RWPE2 (cell line): Measurements from ENCODE around the gene DUSP23.

Experiments used
- ATAC-seq: fragments of 200-7000 bp; cut with Tn5 transposase; 3 replicates; pipeline ENCODE4 v1.9.1; 2021; ENCODE audit warnings: low read depth
- DNase-seq: peaks from one replicate; pipeline ENCODE4 v3.0.0-alpha.2; 2020; ENCODE audit warnings: low spot score
- H3K27ac ChIP-seq: fragments of 450-650 bp; 2 replicates; pipeline ENCODE4 v1.5.1; 2017; ENCODE audit warnings: mild to moderate bottlenecking; ENCODE audit not compliant: poor library complexity, severe bottlenecking
- H3K27me3 ChIP-seq: fragments of 250-450 bp; sonication (Bioruptor Pico); 2 replicates; pipeline ENCODE4 v1.5.1; 2021; ENCODE audit warnings: mild to moderate bottlenecking, moderate library complexity; ENCODE audit not compliant: insufficient read depth, poor library complexity, severe bottlenecking
- H3K36me3 ChIP-seq: fragments of 250-450 bp; sonication (Bioruptor Pico); 2 replicates; pipeline ENCODE4 v1.5.1; 2020; ENCODE audit warnings: low read depth, mild to moderate bottlenecking, moderate library complexity
- H3K4me1 ChIP-seq: fragments of 250-450 bp; sonication (Bioruptor Pico); 2 replicates; pipeline ENCODE4 v1.5.1; 2021; ENCODE audit warnings: mild to moderate bottlenecking, moderate library complexity; ENCODE audit not compliant: insufficient read depth, poor library complexity, severe bottlenecking
- H3K4me3 ChIP-seq: fragments of 250-450 bp; sonication (Bioruptor Pico); 2 replicates; pipeline ENCODE4 v1.5.1; 2021; ENCODE audit warnings: mild to moderate bottlenecking, moderate library complexity; ENCODE audit not compliant: severe bottlenecking
- H3K9me3 ChIP-seq: fragments of 250-450 bp; sonication (Bioruptor Pico); 2 replicates; pipeline ENCODE4 v1.5.1; 2021; ENCODE audit warnings: mild to moderate bottlenecking, moderate library complexity; ENCODE audit not compliant: severe bottlenecking
- TF ChIP-seq, protein P1 (sequence below): fragments of 450-650 bp; IDR thresholded peaks from one replicate; pipeline ENCODE4 v1.5.1; 2017; ENCODE audit warnings: mild to moderate bottlenecking, moderate library complexity; ENCODE audit not compliant: poor library complexity, severe bottlenecking

Gene DUSP23

DNA sequence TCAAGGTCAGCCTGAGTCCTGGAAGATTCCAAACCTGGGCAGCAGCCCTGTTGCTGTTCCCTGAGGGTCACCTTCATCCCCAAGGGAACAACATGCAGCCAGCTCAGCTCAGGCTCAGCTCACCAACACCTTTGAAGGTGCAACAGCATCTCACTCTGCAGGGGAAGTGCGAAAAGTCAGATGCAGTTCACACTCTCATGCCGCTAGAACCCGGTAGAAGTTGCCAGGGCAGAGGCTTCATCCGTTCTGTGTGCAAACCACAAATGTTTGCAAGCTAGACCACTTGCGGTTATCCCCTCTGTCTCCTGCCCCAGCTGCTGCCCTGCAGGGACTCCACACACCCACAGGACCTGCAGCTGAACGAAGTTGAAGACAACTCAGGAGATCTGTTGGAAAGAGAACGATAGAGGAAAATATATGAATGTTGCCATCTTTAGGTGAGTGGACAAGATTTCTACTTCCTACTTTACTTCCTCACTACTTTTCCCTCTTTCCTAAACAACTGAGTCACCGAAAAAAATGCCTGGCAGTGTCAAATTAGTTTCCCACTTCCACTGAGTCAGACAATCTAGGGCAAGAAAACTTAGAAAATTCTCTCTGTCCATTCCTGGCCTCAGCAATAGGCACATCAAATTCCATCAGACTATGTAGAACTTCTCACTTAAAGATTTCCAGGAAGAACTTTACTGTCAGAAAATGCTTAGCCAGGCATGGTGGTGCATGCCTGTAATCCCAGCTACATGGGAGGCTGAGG lies 19.6 kb downstream of the DUSP23 start:
- no peak for ATAC-seq

DNA sequence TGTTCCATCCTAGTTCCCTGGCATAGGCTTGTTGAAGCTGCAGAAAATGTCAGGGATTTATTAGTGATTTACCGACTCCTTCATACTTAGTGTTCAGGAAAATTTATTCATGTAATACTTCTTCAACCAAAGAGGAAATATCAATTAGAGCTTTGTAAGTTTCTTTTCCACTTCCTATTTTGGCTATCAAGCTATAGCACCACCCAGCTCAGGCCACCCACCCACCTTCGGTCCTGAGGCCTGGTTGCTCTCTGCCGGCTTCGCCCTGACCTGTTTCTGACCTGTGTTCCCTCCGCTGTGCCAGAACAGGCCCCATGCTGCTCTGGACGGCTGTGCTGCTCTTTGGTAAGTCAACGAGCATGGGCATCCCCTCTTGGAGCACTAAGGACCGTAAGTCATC lies 21.3 kb downstream of the DUSP23 start, which contains the start of gene FCRL6:
Gene FCRL6 (plus strand): TSS at position 250 of the 400 bp plus-strand sequence. CDS start 65 bp downstream, at position 315.
- DNase-seq, result no peak
- Histone ChIP-seq H3K4me1 (no peaks in the 10 kb centered on the region), H3K27ac (no peak within 1 kb of the TSS), H3K36me3 (no peaks in the 10 kb centered on the region), H3K9me3 (no peaks in the 10 kb centered on the region), H3K27me3 (no peaks in the 10 kb centered on the region), H3K4me3 (no peak within 1 kb of the TSS)
- no peak for ATAC-seq
- TF ChIP-seq, protein P1, sequence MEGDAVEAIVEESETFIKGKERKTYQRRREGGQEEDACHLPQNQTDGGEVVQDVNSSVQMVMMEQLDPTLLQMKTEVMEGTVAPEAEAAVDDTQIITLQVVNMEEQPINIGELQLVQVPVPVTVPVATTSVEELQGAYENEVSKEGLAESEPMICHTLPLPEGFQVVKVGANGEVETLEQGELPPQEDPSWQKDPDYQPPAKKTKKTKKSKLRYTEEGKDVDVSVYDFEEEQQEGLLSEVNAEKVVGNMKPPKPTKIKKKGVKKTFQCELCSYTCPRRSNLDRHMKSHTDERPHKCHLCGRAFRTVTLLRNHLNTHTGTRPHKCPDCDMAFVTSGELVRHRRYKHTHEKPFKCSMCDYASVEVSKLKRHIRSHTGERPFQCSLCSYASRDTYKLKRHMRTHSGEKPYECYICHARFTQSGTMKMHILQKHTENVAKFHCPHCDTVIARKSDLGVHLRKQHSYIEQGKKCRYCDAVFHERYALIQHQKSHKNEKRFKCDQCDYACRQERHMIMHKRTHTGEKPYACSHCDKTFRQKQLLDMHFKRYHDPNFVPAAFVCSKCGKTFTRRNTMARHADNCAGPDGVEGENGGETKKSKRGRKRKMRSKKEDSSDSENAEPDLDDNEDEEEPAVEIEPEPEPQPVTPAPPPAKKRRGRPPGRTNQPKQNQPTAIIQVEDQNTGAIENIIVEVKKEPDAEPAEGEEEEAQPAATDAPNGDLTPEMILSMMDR, result no peak

More for the DNA sequence above, 19.6 kb downstream of the DUSP23 start:
- H3K27ac ChIP-seq, result no peak overlapping the region
- no peaks in the 10 kb centered on the region for H3K4me1 ChIP-seq
- TF ChIP-seq, protein P1, result no peak
- H3K36me3 ChIP-seq, result no peaks in the 10 kb centered on the region
- DNase-seq, result no peak
- H3K4me3 ChIP-seq, result no peak overlapping the region
- no peaks in the 10 kb centered on the region for H3K9me3 ChIP-seq
- H3K27me3 ChIP-seq, result no peaks in the 10 kb centered on the region

GRCh38 chr1:159803956-159804689 lies 23.4 kb downstream of the DUSP23 start:
- Histone ChIP-seq H3K4me1 (no peaks in the 10 kb centered on the region), H3K4me3 (no peak overlapping the region), H3K27me3 (no peaks in the 10 kb centered on the region), H3K9me3 (no peaks in the 10 kb centered on the region), H3K36me3 (no peaks in the 10 kb centered on the region), H3K27ac (no peak overlapping the region)
- TF ChIP-seq, protein P1, result no peak
- DNase-seq, result no peak
- no peak for ATAC-seq

DNA sequence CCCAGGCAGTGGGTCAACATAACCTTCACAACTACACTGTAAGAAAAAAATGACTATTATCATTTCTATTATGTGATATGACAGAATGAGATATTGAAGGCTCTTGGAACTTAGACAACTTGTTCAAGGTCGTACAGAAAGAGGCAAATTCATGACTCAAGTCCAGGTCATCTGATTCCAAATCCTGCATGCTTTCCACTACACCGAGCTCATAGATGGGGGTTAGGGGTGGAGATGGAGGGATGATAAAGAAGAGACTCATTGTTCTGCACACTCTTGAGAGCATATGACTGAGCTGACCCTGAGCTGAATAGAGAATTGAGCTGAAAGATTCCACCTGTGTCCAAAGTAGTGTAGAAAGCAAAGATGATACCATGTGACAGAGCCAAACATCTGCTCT lies 24.2 kb downstream of the DUSP23 start:
- Histone ChIP-seq H3K4me1 (no peaks in the 10 kb centered on the region), H3K27me3 (no peaks in the 10 kb centered on the region), H3K36me3 (no peaks in the 10 kb centered on the region), H3K9me3 (no peaks in the 10 kb centered on the region), H3K4me3 (no peak overlapping the region), H3K27ac (no peak overlapping the region)
- peak; percentile 57; the same call in 1 of the 3 replicates for ATAC-seq
- no peak for DNase-seq
- TF ChIP-seq, protein P1, result no peak
